ENCODE data around the gene RPUSD4. TPM values are rescaled to one million over a fixed set of nuclear protein-coding genes. Genes with fewer than 3 reads are reported as not detected.

RPUSD4 gene
- polyA plus RNA-seq, 3 donors = 16.3 to 25.7 (median 23.7) TPM

- no peak overlapping the region for H3K27ac ChIP-seq (ENCODE audit: low read depth, low read length)
- 81 to 87% (median 83%) methylated on average over 15 of the region's 15 CpGs for WGBS, 3 donors
Measured at GRCh38 chr11:126188332-126189108, 22.9 kb downstream of the RPUSD4 start.

- H3K27ac ChIP-seq (ENCODE audit: low read depth, low read length) = no peak overlapping the region
- WGBS, 3 donors = 74 to 82% (median 76%) methylated on average over 22 of the region's 22 CpGs
Measured at GRCh38 chr11:126186708-126187529, 24.5 kb downstream of the RPUSD4 start.

- H3K27ac ChIP-seq (ENCODE audit: low read depth, low read length) = no peak overlapping the region
- 69 to 87% (median 72%) methylated on average over 14 to 15 of the region's 15 CpGs for WGBS, 3 donors
Measured at GRCh38 chr11:126186025-126186698, 25.3 kb downstream of the RPUSD4 start.

DNA sequence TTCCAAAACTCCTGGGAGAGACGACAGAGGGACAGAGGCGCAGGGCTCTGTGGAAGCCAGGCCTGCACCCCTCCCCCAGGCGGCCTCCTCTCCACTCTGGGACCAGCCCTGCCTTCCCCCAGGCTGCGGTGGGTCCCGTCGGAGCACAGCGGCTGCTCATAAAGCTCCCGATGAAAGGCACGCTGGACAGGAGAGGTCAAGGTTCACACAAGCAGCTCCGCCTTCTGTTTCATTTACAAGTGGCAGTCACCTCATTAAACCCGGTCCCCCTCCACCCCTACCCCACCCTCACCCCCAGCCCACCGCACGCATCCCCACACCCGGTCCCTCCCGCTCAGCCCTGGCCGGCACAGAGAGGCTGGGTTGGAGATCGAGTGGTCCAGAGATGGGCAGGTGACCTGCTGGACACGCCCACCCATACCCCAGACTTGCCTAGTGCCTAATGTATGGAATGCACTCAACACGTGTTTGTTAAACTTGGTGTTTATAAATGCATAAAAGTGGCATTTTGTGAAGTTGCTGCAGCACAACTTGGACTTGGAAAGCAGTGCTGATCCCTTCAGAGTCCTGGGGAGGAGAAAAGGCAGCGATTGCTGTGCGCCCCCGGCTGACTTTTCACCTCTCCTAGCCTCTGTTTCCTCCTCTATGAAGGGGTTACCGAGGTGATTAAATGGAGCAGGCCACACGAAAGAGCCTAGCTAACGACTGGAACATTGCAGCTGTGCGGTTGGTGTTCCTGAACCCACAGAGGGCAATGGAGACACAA is 26.0 kb downstream of the RPUSD4 start:
- WGBS, 3 donors = 83 to 91% (median 87%) methylated on average over 26 of the region's 26 CpGs
- H3K27ac ChIP-seq (ENCODE audit: low read depth, low read length) = no peak overlapping the region

DNA sequence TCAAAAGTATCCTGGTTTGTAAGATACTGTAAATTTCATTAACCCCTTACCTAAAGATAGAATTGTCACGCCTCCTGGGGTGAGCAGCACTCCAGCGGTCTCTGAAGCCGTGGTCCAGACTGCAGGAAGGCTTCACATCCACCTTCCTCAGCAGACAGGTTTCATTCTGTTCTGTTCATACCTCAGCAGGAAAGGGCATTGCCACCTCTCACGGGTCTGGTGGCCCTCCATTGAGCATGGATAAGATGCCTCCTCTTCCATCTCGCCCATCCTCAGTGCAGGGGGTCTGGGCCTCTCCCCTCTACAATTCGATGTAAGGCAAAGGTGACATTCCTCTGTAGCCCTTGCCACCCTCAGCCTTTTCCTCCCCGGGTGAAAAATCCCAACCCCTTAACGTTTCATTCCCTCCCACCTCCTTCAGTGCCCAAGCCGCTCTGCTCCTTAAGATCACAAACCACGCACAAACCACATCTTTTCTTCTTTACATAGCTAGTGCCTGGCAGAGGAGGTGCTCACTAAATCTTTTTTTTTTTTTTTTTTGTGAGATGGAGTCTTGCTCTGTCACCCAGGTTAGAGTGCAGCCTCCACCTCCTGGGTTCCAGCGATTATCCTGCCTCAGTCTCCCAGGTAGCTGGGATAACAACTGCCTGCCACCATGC is 28.5 kb downstream of the RPUSD4 start:
- 84 to 86% (median 86%) methylated on average over 11 of the region's 11 CpGs for WGBS, 3 donors

DNA sequence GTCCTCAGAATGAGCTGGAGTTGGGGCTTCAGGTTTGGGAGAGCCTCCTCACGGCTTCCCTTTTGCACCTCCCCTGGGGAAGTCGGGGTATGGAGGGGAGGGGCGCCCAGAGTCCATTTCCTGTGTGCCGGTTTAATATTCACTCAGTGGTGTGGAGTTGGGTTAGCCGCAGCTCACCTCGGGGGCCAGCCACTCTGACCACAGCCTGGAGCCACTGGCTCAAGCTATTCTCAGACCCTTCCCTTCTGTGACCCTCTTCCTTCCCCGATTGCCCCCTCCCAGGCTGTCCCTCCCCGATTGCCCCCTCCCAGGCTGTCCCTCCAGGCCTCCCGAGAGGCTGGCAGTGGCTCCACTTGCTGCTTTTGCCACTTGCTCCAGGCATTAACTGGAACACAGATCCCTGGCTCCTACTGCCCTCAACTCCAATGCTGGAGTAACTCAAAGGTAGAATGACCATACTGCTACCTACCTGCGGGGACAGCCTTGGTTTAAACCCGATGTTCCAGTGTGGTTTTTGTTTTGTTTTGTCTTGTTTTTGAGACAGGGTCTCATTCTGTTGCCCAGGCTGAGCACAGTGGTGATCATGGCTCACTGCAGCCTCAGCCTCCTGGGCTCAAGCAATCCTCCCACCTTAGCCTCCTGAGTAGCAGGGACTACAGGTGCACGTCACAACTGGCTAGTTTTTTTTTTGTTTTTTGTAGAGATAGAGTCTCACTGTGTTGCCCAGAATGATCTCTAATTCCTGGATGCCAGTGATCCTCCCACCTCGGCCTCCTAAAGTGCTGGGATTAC is 29.3 kb downstream of the RPUSD4 start:
- no peak overlapping the region for H3K27ac ChIP-seq (ENCODE audit: low read depth, low read length)
- WGBS, 3 donors = 63 to 65% (median 63%) methylated on average over 13 of the region's 13 CpGs

More for the DNA sequence above, 28.5 kb downstream of the RPUSD4 start:
- no peak overlapping the region for H3K27ac ChIP-seq (ENCODE audit: low read depth, low read length)

DNA sequence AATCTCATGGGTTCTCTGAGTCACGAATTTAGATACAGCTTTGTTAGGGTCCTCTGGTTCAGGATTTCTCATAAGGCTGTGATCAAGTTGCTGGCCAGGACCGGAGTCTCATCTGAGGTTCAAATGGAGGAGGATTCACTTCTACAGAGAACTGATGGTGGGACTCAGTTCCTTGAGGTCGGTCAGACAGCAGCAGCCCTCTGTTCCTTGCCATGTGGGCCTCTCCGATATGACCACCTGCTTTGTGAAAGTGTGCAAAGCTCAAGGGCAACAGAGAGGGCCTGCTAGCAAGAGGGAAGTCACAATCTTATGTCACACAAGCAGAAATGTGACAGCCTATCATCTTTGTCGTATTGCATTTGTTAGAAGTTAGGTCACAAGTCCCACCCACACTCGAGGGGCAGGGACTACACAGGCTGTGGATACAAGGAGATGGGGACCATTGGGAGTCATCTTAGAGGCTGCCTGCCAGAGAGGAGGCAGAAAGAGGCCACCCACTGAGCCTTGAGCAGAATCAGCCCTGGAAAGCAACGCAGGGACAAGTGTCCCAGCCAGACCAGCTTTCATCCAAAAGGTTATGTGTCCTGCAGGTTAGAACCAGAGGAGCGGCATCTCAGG is 34.5 kb downstream of the RPUSD4 start:
- 78 to 85% (median 79%) methylated on average over 8 of the region's 8 CpGs for WGBS, 3 donors
- H3K27ac ChIP-seq (ENCODE audit: low read depth, low read length) = no peak overlapping the region

DNA sequence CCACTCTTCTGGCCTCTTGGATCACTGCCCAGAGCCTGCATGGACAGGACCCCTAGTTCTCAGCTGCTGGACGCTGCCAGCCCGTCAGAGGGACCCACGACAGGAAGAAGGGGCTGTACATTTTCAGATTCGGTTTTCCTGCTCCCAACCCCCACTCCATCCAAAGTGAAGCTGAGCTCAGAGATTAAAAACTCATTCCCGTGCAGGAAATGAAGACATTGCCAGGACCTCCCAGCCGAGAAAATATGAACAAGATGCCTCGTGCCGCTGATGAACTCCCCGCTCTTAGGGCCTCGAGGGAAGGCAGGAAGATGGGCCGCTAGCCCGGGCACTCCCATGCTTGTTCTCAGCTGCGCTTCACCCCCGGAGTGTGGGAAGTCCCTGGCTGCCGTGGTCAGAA is 36.1 kb downstream of the RPUSD4 start:
- WGBS, 3 donors = 12 to 67% (median 18%) methylated on average over 15 of the region's 15 CpGs
- H3K27ac ChIP-seq (ENCODE audit: low read depth, low read length) = no peak overlapping the region

GRCh38 chr11:126174816-126175215 is 36.6 kb downstream of the RPUSD4 start:
- 85 to 94% (median 93%) methylated on average over 7 of the region's 7 CpGs for WGBS, 3 donors
- H3K27ac ChIP-seq (ENCODE audit: low read depth, low read length) = no peak overlapping the region

- 89 to 92% (median 90%) methylated on average over 9 of the region's 9 CpGs for WGBS, 3 donors
- no peak overlapping the region for H3K27ac ChIP-seq (ENCODE audit: low read depth, low read length)
Measured at GRCh38 chr11:126173257-126173656, 38.2 kb downstream of the RPUSD4 start.

DNA sequence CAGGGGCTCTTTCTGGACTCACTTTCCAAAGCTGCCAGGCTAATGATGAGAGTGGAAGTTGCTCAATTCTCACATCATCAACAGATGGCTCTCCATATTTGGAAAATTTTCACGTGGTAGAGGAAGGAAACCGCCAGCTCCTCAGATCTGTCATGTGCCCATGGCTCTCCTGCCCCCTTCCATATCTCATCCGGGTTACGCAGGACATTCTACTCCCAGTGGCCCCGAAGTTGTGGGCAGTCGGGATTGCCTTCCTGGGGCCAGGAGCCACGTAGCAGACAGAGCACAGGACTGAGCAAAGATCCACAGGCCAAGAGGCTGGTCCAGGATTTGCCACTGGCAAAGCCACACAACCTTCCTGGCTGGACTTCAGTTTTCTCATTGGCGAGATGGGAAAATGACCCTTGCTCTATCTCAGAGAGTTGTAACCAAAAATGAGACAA is 38.8 kb downstream of the RPUSD4 start:
- WGBS, 3 donors = 39 to 73% (median 46%) methylated on average over 8 of the region's 8 CpGs
- no peak overlapping the region for H3K27ac ChIP-seq (ENCODE audit: low read depth, low read length)

GRCh38 chr11:126169291-126169690 is 42.2 kb downstream of the RPUSD4 start:
- WGBS, 3 donors = 92 to 94% (median 93%) methylated on average over 3 of the region's 3 CpGs
- H3K27ac ChIP-seq (ENCODE audit: low read depth, low read length) = no peak overlapping the region

GRCh38 chr11:126167488-126167887 is 44.0 kb downstream of the RPUSD4 start:
- no peak overlapping the region for H3K27ac ChIP-seq (ENCODE audit: low read depth, low read length)
- 41 to 47% (median 42%) methylated on average over 2 of the region's 2 CpGs for WGBS, 3 donors

- WGBS, 3 donors = 93 to 97% (median 96%) methylated on average over 3 of the region's 3 CpGs
- no peak overlapping the region for H3K27ac ChIP-seq (ENCODE audit: low read depth, low read length)
Measured at GRCh38 chr11:126166413-126166812, 45.0 kb downstream of the RPUSD4 start.

- no peak overlapping the region for H3K27ac ChIP-seq (ENCODE audit: low read depth, low read length)
Measured at GRCh38 chr11:126165757-126166156, 45.7 kb downstream of the RPUSD4 start.

GRCh38 chr11:126165311-126165720 is 46.1 kb downstream of the RPUSD4 start:
- H3K27ac ChIP-seq (ENCODE audit: low read depth, low read length) = no peak overlapping the region
- 74 to 79% (median 78%) methylated on average over 9 of the region's 9 CpGs for WGBS, 3 donors

More at GRCh38 chr11:126165757-126166156, 45.7 kb downstream of the RPUSD4 start:
- 57 to 80% (median 60%) methylated on average over 10 of the region's 10 CpGs for WGBS, 3 donors

- no peak overlapping the region for H3K27ac ChIP-seq (ENCODE audit: low read depth, low read length)
- WGBS, 3 donors = 87 to 93% (median 90%) methylated on average over 8 of the region's 8 CpGs
Measured at GRCh38 chr11:126164781-126165180, 46.7 kb downstream of the RPUSD4 start.
